NCI-H2227 (cell line): ENCODE measurements around the gene TSPAN14.
"Not testable (repeated sequence)": the region's sequence is repeated elsewhere in the genome, so short reads cannot be mapped to it uniquely, and the experiment has no call there.

Source experiments
- DNase-seq: peaks from one replicate; lab custom pipeline; 2025; ENCODE audit not compliant: unreplicated experiment; lab: John Stamatoyannopoulos, UW

Gene TSPAN14

DNA sequence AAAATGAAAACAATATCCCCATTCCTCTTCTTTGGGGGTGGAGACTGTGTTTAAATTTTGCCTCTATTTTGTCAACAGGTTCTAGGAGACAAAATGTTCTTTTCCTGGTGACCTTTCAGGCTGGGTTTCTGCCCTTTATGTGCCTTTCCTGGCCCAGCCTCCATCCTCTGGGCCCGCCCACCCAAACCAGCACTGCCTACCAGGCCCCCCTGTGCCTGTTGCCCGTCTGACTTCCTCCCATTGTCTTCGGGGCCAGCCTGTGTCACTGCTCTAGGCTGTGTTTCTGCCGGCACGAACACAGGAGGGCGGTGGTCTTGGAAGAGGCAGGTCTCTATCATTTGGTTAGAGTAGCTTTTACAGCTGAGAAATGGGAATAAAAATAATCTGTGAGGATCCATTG, 13.9 kb downstream of the TSPAN14 start:
- DNase-seq, result no peak

- no peak for DNase-seq
Measured at GRCh38 chr10:80468806-80469421, 14.8 kb downstream of the TSPAN14 start.

GRCh38 chr10:80470266-80470665, 16.2 kb downstream of the TSPAN14 start:
- DNase-seq, result no peak

- DNase-seq, result no peak
Measured at GRCh38 chr10:80471001-80471400, 16.9 kb downstream of the TSPAN14 start.

DNA sequence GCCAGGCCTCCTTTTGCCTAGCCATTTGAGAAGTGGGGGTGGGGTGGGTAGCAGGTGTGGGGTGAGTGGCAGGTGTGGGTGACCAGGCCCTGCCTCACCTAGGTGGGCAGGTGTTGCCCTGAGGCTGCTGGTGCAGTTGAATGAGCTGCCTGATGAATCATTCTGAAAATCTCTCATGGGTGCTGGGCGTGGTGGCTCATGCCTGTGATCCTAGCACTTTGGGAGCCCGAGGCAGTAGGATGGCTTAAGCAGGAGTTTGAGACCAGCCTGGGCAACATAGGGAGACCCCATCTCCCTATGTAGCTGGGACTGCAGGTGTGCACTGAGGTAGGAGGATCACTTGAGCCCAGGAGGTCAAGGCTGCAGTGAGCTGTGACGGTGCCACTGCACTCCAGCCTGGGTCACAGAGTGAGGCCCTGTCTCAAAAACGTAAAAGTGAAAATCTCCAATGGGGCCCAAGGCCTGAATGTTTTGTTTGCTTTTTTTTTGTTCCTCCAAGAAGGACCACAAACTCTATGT, 17.7 kb downstream of the TSPAN14 start:
- no peak for DNase-seq

DNA sequence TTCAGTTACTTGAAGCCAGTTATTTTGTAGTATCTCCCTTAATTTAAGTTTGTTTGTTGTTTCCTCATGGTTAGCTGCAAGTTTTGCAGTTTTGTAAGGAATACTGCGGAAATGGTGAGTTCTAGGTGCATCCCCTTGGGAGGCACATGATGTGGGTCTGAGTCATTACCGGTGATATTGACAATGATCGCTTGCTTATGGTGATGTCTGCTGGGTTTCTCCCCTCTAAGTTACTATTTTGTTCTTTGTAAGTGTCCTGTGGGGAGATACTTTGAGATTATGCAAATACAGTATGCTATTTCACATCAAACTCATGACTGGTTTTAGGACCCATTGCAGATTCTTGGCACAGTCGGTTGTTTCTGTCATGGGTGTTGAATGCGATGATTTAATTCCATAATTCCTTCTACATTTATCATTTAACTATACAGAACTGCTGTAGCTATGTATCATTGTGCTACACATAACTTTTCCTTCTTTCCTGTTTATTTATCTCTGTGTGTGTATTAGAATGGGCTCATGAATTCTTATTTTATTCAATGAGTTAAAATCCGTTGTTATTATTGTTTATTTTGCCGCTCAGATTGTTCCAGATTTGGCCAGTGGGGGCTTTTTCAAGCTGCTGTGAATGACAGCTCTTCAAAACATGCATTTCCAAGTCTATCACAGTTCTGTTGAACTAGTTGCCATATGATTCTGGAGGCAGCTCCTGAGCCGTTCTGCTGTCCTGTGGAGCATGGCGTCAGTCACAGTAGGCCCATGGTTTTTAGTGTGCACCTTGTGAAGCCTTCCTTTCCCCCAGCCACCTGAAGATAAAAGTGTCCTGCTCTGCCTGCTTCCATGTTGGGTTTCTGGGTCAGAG, 18.4 kb downstream of the TSPAN14 start:
- DNase-seq, result no peak

DNA sequence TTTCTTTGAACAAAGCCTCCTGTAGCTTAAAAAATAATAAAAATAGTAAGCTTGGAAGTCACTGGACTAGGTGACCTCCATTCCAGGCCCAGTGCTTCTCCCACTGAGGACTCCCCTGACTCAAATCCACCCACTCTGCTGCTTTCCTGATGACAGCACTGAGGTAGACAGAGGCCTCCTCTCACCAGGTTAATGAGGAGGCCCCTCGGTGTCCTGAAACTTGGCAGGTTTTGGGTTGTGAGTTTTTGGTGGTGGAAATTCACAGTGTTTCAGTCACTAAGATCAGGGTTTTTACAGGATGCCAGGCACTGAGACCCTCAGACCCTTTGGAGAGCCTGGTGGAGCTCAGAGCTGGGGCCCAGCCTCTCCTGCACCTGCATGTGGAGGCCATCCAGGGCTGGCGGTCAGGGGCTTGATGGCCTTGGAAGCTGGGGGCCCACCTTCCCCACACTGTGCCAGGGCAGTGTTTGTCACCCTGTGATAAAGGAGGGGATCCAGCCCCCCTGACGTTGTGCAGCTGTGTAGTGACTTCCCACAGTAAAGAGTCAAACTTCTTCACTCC, 19.1 kb downstream of the TSPAN14 start:
- DNase-seq, result no peak

DNA sequence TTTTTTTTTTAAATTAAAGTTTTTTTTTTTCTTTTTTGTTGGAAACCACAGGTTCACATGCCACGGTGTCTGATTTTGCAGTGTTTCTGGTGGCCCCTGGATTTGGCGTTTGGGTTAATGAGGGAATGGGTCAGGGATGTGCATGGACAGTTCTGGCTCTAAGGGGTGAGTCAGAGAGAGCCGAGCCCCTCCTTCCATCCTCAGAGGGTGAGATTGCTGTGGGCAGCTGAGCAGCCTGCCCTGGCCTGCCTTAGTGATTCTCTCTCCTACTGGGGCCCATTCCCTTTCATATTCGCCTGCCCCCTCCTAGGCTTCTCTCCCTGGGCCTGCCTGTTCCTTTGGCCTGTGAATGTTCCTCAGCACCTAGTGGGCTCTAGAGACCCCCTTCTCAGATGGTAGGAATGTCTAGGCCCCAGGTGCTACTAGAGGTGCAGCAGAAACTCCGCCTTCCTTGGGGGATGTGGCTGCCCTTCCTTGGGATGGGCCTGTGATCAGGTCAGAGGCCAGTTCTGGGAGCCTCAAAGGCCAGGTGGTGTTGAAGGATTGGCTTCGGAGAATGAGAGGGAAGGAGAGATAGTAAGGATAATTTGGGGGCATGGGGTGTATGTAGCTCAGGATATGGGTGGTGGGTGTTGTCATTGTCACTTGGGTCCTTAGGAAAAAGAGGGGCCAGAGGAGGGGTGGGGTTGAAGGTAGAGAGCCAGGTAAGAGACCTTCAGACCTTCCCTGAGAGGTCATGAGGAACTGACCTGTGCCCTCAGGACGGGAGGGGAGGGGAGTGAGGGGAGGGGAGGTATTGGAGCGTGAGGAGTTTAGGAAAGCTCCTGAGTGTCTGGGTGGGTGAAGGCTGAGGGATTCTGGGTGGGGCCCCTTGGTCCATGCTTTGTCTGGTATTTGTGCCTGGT, 19.8 kb downstream of the TSPAN14 start:
- no peak for DNase-seq

DNA sequence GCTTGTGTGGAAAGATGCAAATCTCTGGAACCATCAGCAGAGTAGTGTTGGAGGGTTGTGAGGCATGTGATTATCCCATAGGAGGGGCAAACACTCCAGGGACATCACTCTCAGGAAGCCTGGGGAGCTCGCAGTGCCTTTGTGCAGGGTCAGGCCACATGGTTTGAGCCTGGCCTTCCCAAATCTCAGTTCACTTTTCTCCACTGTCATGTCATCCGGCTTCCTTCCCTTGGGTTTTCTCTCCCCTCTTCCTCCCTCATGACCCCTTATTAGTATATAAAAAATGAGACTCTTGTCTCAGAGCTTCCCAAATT, 20.4 kb downstream of the TSPAN14 start:
- DNase-seq, result no peak

DNA sequence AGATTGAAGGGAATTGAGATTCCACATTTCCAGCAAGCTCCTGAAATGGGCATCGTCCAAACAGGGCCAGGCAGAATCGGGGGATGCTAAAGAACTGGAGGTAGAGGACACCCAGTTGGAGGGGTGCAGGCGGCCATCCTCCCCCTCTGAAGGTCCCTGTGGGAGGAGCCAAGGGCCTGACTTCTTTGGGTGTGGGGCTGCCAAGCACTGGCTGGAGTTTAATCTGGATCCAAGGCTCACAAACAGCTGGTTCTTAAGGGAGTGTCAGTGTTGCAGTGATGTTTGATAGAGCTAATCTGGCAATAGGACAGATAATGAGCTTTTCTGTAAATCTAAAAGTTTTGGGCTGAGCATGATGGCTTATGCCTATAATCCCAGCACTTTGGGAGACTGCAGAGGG, 20.8 kb downstream of the TSPAN14 start:
- DNase-seq, result no peak

- DNase-seq, result not testable (repeated sequence)
Measured at GRCh38 chr10:80475641-80476040, 21.5 kb downstream of the TSPAN14 start.

- no peak for DNase-seq
Measured at GRCh38 chr10:80476685-80477084, 22.6 kb downstream of the TSPAN14 start.

DNA sequence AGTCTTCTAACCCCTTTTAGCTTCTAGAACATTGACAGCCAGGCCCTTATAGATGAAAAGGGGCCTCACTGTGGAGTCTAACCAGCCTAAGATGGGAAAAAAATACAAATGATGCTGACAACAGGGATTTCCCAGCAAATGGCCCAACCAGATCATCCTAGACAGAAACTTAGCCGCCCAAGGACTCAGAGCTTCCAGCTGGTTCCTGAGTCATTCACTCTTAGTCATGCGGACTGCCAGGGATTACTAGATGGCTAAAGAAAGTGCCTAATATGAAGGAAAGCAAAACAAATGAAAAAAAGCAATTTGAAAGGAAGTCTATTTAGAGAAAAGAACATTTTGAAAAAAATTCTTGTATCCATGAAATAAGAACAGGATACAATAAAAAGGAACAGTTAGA, 23.7 kb downstream of the TSPAN14 start:
- DNase-seq, result no peak

DNA sequence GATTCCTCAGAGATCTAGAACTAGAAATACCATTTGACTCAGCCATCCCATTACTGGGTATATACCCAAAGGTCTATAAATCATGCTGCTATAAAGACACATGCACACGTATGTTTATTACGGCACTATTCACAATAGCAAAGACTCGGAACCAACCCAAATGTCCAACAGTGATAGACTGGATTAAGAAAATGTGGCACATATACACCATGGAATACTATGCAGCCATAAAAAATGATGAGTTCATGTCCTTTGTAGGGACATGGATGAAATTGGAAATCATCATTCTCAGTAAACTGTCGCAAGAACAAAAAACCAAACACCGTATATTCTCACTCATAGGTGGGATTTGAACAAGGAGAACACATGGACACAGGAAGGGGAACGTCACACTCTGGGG, 26.3 kb downstream of the TSPAN14 start:
- not testable (repeated sequence) for DNase-seq

GRCh38 chr10:80480852-80481251, 26.7 kb downstream of the TSPAN14 start:
- no peak for DNase-seq

DNA sequence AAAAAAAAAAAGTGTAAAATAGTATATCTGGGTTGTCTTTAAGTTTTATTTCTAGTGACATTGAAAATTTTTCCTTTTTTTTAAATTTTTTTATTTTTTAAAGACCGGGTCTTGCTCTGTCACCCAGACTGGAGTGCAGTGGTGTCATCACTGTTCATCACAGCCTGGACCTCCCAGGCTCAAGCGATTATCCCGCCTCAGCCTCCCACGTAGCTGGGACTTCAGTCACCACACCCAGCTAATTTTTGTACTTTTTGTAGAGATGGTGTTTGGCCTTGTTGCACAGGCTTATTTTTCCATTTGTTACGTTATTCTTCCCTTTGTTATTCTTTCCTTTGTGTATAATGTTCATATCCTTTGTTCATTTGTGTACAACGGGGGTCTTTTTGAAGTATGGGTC, 30.1 kb downstream of the TSPAN14 start:
- DNase-seq, result no peak

GRCh38 chr10:80484676-80485075, 30.6 kb downstream of the TSPAN14 start:
- DNase-seq, result no peak

DNA sequence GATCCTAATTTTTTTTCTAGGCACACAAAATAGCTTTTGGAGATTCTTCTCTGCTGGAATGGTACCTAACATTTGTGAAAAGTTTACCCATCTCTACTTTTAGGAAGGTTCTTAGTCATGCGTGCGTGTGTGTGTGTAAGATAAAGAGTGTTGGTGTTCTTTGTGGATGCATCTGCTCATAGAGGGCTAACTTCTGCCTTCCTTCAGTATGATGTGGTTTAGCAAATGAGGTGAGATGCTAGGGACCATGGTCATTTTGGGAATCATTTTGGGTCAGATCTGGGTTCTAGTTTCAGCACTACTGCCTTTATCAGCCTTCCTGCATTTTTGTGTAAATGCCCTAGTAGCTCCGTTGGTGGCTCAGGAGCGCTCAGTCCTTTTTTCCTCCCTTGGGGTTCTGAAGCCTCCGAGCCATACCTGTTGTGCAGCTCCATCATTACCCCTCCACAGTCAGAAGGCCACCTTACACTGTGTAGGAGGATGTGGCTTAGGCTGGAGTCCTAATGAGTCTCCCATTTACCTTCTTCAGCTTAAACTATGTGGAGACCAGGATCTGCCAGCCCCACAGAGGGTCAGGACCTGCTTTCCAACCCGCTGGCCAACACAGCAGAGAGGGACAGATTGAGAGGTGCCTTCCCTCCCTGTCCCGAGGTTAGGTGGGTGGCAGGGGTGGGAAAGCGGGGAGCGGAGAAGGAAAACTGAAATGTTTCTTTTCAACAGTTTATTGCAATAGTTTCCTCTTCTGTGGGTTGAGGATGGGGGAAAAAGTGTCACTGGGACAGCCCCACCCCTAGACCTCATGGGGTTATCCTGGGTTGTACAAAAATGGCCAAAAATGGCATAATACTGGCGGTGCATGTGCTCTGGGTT, 31.2 kb downstream of the TSPAN14 start:
- no peak for DNase-seq

DNA sequence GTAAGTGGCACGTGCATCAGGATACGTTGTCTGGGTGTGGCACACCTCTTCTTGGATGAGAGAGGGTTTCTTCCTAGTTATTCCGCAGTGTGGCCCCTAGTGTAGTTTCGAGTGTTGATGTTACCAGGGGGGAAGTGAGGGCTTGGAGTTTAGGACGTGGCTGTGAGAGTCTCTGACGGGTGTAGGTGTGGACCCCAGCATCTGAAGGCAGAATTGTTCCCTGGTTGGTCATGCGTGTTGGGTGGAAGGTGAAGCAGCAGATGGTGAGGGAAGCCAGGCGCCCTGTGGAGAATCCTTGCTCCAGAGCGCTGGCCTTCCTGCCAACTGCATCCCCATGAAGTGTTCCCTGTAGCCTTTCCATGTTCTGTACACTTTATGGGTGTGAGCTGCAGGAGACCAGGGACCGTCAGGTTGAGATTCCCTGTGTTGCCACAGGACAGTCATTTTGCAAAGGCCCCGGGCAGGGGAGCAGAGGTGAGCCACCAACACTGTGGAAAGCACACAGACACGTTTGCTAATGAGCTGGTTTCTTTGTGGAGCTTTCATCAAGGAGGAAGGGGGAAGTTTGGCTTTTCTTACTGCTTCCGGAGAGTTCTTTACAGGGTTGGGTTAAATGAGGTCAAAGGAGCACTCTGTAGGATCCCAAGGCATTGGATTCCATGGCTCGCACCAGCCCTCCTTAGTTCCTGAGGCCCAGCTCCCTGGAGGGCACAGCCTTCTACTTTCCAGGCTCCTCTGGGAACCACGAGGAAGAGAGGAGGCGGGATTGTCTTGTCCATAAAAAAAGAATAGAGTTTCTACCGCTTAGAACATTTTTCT, 32.0 kb downstream of the TSPAN14 start:
- no peak for DNase-seq
